ENCODE measurements around the gene BOK. TPM values are rescaled to one million over a fixed set of nuclear protein-coding genes. Genes with fewer than 3 reads are reported as not detected.
"Not testable (repeated sequence)": the region's sequence is repeated elsewhere in the genome, so short reads cannot be mapped to it uniquely, and the experiment has no call there.

Gene BOK
- total and polyA plus RNA-seq, 2 experiments from 2014 or later = 32.2 to 45.8 TPM

- peaks cover 2% of the 10 kb centered on the region for H3K36me3 ChIP-seq
- no peaks in the 10 kb centered on the region for H3K9me3 ChIP-seq (ENCODE audit: low read depth)
- no peak for TF ChIP-seq CTCF (IDR thresholded peaks at IDR 0.05; ENCODE audit: low read depth, low read length)
- H3K27ac ChIP-seq = no peak overlapping the region
- H3K4me3 ChIP-seq = no peak overlapping the region
- H3K4me1 ChIP-seq (ENCODE audit: low read depth) = no peaks in the 10 kb centered on the region
- DNase-seq (ENCODE audit: low read depth in 1 of 2, low spot score in 1 of 2) = no peak
- no peaks in the 10 kb centered on the region for H3K27me3 ChIP-seq
Measured at GRCh38 chr2:241571821-241572620, 13.5 kb downstream of the BOK start.

- H3K36me3 ChIP-seq; H3K9me3 ChIP-seq (ENCODE audit: low read depth); DNase-seq (ENCODE audit: low read depth in 1 of 2, low spot score in 1 of 2); H3K27ac ChIP-seq; H3K4me3 ChIP-seq; H3K4me1 ChIP-seq (ENCODE audit: low read depth); H3K27me3 ChIP-seq: not testable (repeated sequence)
Measured at GRCh38 chr2:241572915-241573651, 14.5 kb downstream of the BOK start.

GRCh38 chr2:241573741-241574140, 15.2 kb downstream of the BOK start:
- no peak for DNase-seq (ENCODE audit: low read depth in 1 of 2, low spot score in 1 of 2)
- no peaks in the 10 kb centered on the region for H3K9me3 ChIP-seq (ENCODE audit: low read depth)
- no peak for TF ChIP-seq CTCF (IDR thresholded peaks at IDR 0.05; ENCODE audit: low read depth, low read length)

GRCh38 chr2:241574911-241575623, 16.5 kb downstream of the BOK start:
- Histone ChIP-seq H3K4me1 (ENCODE audit: low read depth) (no peaks in the 10 kb centered on the region), H3K27ac (no peak overlapping the region), H3K4me3 (no peak overlapping the region), H3K27me3 (no peaks in the 10 kb centered on the region), H3K9me3 (ENCODE audit: low read depth) (no peaks in the 10 kb centered on the region), H3K36me3 (peaks cover 2% of the 10 kb centered on the region)
- no peak for DNase-seq (ENCODE audit: low read depth in 1 of 2, low spot score in 1 of 2)
- no peak for TF ChIP-seq CTCF (IDR thresholded peaks at IDR 0.05; ENCODE audit: low read depth, low read length)

More at GRCh38 chr2:241573741-241574140, 15.2 kb downstream of the BOK start:
- H3K27me3 ChIP-seq = no peaks in the 10 kb centered on the region
- H3K4me1 ChIP-seq (ENCODE audit: low read depth) = no peaks in the 10 kb centered on the region
- no peak overlapping the region for H3K4me3 ChIP-seq
- no peak overlapping the region for H3K27ac ChIP-seq
- peaks cover 2% of the 10 kb centered on the region for H3K36me3 ChIP-seq

- no peak for TF ChIP-seq CTCF (IDR thresholded peaks at IDR 0.05; ENCODE audit: low read depth, low read length)
- no peak overlapping the region for H3K27ac ChIP-seq
- H3K4me1 ChIP-seq (ENCODE audit: low read depth) = no peaks in the 10 kb centered on the region
- no peaks in the 10 kb centered on the region for H3K9me3 ChIP-seq (ENCODE audit: low read depth)
- H3K36me3 ChIP-seq = peaks cover 2% of the 10 kb centered on the region
- no peak for DNase-seq (ENCODE audit: low read depth in 1 of 2, low spot score in 1 of 2)
- H3K4me3 ChIP-seq = no peak overlapping the region
- no peaks in the 10 kb centered on the region for H3K27me3 ChIP-seq
Measured at GRCh38 chr2:241575624-241576292, 17.2 kb downstream of the BOK start.

All from cardiac muscle cell (in vitro differentiated cells and primary cell).